Measurements from ENCODE around the gene ABI2. TPM values are rescaled to one million over a fixed set of nuclear protein-coding genes. Genes with fewer than 3 reads are reported as not detected.

The ABI2 gene
- total RNA-seq, 2 experiments from 2014 or later, result 33.5 to 35.3 TPM

- Mint-ChIP-seq H3K4me3 (peak overlapping the region; percentile 89), H3K36me3 (ENCODE audit: low read depth) (peaks cover 2% of the 10 kb centered on the region), H3K27me3 (no peaks in the 10 kb centered on the region), H3K27ac (peak overlapping the region; percentile 73), H3K4me1 (ENCODE audit: low read depth) (peaks cover 32% of the 10 kb centered on the region), H3K9me3 (no peaks in the 10 kb centered on the region)
- ATAC-seq (peak; percentile 60), DNase-seq (peak; percentile 63)
- intact Hi-C loops (cut with micrococcal nuclease), result no loop called here
- TF ChIP-seq, protein P1, sequence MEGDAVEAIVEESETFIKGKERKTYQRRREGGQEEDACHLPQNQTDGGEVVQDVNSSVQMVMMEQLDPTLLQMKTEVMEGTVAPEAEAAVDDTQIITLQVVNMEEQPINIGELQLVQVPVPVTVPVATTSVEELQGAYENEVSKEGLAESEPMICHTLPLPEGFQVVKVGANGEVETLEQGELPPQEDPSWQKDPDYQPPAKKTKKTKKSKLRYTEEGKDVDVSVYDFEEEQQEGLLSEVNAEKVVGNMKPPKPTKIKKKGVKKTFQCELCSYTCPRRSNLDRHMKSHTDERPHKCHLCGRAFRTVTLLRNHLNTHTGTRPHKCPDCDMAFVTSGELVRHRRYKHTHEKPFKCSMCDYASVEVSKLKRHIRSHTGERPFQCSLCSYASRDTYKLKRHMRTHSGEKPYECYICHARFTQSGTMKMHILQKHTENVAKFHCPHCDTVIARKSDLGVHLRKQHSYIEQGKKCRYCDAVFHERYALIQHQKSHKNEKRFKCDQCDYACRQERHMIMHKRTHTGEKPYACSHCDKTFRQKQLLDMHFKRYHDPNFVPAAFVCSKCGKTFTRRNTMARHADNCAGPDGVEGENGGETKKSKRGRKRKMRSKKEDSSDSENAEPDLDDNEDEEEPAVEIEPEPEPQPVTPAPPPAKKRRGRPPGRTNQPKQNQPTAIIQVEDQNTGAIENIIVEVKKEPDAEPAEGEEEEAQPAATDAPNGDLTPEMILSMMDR (IDR thresholded peaks at IDR 0.05), result no peak
- ChIA-PET POLR2A (interaction anchor here (0.7 to 1.6 kb wide), 2 partner anchors 28 to 90 kb away, joined by 5 read pairs; partner anchors contain the start of gene CYP20A1), CTCF (interaction anchor here (0.7 kb wide), 1 partner anchor 738 kb away, joined by 3 read pairs; no protein-coding TSS in a partner anchor)
Observed at GRCh38 chr2:203328760-203329540, 756 bp downstream of the ABI2 start.

- peak overlapping the region; percentile 89 for H3K4me3 Mint-ChIP-seq
- H3K27me3 Mint-ChIP-seq, result no peaks in the 10 kb centered on the region
- TF ChIP-seq, protein P1 (IDR thresholded peaks at IDR 0.05), result no peak
- DNase-seq (no peak), ATAC-seq (no peak)
- POLR2A ChIA-PET, result no interaction called here
- no peaks in the 10 kb centered on the region for H3K9me3 Mint-ChIP-seq
- peaks cover 8% of the 10 kb centered on the region for H3K36me3 Mint-ChIP-seq (ENCODE audit: low read depth)
- H3K4me1 Mint-ChIP-seq (ENCODE audit: low read depth), result peaks cover 35% of the 10 kb centered on the region
- no peak overlapping the region for H3K27ac Mint-ChIP-seq
- intact Hi-C loops (cut with micrococcal nuclease), result no loop called here
- CTCF ChIA-PET, result interaction anchor here (1.2 kb wide), 1 partner anchor 108 kb away, joined by 3 read pairs; no protein-coding TSS in a partner anchor
Observed at GRCh38 chr2:203330434-203330833, 2.2 kb downstream of the ABI2 start.

- Mint-ChIP-seq H3K9me3 (no peaks in the 10 kb centered on the region), H3K4me3 (no peak overlapping the region), H3K36me3 (ENCODE audit: low read depth) (peaks cover 14% of the 10 kb centered on the region), H3K27me3 (no peaks in the 10 kb centered on the region), H3K4me1 (ENCODE audit: low read depth) (peaks cover 4% of the 10 kb centered on the region), H3K27ac (no peak overlapping the region)
- ATAC-seq (no peak), DNase-seq (no peak)
- ChIA-PET POLR2A (no interaction called here), CTCF (no interaction called here)
- TF ChIP-seq, protein P1 (IDR thresholded peaks at IDR 0.05), result no peak
- intact Hi-C loops (cut with micrococcal nuclease), result no loop called here
Observed at GRCh38 chr2:203338322-203338721, 10.1 kb downstream of the ABI2 start.

GRCh38 chr2:203340791-203341487 lies 12.7 kb downstream of the ABI2 start:
- DNase-seq (no peak), ATAC-seq (no peak)
- CTCF ChIA-PET, result no interaction called here
- TF ChIP-seq, protein P1 (IDR thresholded peaks at IDR 0.05), result no peak
- Mint-ChIP-seq H3K27me3 (no peaks in the 10 kb centered on the region), H3K4me1 (ENCODE audit: low read depth) (no peaks in the 10 kb centered on the region), H3K36me3 (ENCODE audit: low read depth) (peaks cover 15% of the 10 kb centered on the region), H3K4me3 (no peak overlapping the region), H3K9me3 (no peaks in the 10 kb centered on the region), H3K27ac (no peak overlapping the region)
- POLR2A ChIA-PET, result no interaction called here
- intact Hi-C loops (cut with micrococcal nuclease), result no loop called here
